NCI-H128 (cell line): ENCODE measurements around the gene ZG16B.

ENCODE experiments used
- DNase-seq: peaks from one replicate; lab custom pipeline; 2025; ENCODE audit not compliant: unreplicated experiment; lab: John Stamatoyannopoulos, UW

Gene ZG16B

DNA sequence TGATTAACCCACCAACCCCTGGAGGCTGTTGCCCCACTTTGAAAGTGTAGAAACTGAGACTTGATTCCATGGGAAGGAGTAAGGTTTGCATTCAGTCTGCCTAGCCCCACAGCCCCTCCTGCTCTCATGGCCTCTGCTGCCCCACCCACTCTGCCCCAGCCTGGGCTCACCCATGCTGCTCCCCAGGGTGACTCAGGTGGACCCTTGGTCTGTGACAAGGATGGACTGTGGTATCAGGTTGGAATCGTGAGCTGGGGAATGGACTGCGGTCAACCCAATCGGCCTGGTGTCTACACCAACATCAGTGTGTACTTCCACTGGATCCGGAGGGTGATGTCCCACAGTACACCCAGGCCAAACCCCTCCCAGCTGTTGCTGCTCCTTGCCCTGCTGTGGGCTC is 25.4 kb upstream of the ZG16B start:
- DNase-seq: no peak

DNA sequence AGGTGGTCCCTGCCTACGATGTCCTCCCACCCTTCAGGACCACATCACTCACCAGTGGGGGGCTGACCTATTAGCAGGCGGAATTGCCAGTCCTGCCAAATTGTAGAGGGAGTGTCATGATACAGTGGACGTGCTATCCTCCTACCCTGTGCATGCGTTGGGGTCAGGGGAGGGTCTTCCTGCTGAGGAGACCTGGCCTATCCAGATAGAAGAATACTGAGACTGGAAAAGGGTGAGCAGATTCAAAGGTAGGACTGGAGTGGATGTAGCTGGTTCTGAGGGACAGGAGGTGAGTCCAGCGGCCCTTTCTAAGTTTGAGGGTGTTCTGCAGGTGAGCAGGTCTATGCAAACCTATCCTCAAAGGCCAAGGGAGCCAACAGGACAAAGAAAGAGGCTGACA is 23.8 kb upstream of the ZG16B start:
- DNase-seq: no peak

DNA sequence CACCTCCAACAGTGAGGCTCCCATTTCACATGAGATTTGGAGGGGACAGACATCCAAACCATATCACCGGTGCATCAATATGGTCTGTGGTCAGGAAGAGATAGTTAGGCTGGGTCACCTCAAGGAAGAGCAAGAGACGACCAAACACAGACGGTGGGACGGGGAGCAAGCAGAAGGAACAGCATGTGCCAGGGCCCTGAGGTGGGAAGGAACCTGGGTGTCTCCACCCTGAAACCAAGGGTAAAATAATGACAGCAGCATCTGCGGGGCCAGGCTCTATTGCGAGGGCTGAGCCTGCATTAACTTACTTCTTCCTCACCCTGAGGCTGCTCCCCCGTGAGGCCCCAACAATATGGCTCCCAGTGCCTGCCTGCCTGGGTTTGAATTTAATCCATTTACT is 21.9 kb upstream of the ZG16B start:
- DNase-seq: no peak

DNA sequence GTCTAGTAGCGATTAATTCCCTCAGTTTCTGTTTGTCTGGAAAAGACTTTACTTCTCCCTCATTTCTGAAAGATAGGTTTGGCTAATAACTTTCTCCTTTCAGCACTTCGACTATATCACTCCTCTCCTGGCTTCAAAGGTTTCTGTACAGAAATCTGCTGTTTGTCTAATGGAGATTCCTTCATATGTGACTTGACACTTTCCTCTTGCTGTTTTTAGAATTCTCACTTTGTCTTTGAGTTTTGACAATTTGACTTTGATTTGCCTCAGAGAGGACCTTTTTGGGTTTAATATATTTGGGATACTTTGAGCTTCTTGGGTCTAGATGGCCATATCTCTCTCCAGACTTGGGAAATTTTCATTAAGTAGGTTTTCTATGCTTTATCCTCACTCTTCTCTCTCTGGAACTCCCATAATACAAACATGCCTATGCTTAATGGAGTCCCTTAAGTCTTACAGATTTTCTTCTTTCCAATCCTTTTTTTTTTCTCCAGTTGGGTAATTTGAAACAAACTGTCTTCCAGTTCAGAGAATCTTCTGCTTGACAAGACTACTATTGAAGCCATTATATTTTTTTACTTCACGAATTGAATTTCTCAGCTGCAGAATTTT is 20.8 kb upstream of the ZG16B start:
- DNase-seq: no peak

DNA sequence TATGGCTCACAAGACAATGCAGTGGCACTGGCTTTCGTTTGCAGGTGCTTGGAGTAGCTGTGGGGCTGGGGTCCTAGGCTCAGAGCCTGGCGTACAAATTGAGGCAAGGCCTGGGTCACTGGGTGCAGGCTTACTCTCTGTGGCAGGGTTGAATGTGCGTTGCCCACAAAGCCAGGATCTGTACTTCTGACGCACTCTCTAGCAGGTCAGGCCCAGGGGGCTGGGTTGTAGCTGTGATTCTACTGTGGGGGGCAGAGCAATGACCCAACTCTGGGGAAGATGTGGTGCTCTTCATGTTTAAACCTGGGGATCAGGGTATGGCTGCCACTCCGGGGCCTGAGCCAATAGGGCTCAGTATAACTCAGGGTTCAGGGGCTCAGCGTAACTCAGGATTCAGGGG is 19.5 kb upstream of the ZG16B start:
- no peak for DNase-seq

DNA sequence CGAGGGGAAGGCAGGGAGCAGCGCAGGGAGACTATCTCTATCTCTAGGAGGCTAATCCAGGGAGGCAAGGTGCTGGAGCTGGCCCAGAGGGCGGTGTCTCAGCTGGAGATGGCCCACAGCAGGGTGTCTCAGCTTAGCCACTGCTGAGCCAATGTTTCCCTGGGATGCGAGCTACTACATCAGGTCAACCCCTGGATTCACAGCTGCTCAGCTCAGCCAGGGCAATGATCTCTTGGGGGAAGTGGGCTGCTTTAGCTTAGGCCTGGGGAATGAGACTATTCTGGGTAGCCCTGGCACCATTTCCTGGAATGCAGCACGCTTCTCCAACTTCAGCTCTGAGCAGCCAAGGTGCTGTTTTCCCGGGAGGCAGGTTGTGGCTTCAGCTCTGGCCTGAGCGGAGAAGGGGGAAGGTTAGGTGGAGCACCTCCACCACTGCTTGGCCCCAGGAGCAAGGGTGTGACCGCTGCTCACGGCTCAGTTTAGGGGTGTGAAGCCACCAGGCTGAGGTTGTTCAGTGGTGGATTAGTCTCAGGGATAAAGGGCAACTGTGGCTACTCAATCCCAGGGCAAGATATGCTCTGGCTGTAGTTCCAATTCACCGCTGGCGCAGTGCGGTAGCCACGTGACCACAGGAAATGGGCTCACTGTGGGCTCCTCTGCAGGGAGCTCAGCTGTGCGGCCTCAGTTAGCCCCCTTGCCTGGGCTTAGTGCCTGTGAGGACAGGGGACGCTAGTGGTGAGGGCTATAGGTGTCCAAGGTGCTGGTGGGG is 18.2 kb upstream of the ZG16B start:
- no peak for DNase-seq

DNA sequence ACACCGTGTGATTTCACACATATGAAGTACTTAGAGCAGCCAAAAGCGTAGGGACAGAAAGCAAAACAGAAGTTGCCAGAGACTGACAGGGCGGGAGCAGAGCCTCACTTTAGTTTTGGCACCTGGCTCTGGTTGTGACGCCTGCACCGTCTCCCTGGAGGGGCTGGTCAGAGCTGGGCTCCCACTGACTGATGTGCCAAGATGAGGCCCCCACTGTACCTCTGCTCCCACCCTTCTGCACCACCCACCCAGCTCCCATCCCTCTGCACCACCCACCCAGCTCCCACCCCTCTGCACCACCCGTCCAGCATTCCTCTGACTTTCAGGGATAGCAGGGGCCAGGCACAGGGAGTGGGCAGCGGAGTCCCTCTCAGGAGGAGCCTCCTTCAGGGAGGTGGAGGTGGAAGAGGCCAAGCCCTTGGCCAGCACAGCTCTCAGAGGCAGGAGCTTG is 16.3 kb upstream of the ZG16B start:
- DNase-seq: no peak

DNA sequence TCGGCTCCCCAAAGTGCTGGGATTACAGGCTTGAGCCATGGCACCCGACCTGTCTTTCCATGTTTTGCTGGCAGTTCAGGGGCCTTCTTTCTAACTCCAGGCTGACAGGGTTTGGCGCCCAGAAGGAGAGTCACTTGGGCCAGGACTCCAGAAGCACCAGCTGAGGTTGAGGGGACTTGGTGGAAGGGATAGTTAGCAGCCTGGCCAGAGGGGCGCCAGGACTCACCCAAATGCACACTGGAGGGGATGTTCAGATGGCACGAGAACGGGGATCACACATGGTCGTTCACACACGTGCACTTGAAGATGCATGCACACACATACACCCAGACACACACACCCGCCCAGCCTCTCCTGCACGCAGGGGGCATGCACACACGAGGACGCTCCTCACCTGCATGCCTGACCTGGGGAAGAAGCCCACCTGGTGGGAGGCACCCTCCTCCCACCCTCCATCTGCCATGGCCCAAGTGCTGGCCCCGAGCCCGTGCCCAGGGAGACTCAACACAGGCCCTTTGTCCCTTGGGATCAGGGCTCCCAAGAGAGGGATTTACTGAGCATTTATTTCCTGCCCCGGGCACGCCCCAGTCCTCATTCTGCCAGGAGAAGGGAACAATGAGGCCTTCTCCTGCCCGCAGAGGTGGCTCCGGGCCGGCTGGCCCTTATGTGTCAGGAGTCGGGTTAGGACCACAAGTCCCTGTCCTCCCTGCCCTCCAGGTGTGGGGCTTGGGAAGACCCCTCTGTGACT is 15.4 kb upstream of the ZG16B start:
- no peak for DNase-seq

DNA sequence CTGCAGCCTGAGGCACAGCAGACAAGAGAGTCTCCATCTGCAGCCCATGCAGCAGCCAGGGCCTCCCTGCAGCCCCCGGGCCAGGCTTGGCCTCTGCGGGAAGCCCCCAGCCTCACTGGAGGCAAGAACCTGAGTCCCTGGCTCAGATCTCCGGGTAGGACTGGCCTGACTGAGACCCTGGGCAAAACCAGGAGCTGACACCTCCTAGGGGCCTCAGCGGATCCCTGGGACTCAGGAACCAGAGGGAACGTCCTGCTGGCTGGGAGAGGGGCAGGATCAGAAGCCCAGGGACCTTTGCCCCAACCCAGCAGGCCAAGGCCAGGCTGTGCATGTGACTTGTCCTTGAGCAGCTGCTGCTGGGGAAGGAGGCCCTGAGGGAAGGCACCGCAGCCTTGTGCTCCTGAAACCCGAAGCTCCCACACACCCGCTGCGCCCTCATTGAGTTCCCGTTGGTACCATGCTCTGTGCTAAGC is 14.8 kb upstream of the ZG16B start:
- no peak for DNase-seq

DNA sequence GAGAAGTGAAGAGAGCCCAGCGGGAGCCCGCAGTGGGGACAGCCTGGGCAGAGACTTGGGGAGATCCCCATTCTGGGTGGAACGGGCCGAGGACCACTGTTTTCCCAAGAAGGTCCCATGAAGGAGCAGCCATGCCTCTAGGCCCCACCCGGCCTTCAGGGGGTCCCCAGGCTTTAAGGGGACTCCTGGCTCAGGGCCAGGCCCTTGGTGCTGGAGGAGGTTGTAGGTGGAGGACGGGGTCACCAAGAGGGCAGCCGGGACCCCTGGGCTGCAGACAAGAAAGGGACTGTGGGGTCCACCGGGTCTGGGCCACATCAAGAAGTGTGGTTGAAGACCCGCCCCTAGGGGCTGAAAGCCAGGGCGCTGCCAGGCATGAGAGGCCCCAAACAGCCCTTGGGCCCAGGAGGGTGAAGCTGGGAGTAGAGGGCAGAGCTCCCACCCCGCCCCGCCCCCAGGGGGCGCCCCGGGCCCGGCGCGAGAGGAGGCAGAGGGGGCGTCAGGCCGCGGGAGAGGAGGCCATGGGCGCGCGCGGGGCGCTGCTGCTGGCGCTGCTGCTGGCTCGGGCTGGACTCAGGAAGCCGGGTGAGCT is 13.3 kb upstream of the ZG16B start, which contains the start of gene PRSS21:
Gene PRSS21, plus strand, starts transcription at position 487 of the 589 bp plus-strand sequence. Its CDS starts 32 bp downstream, at position 519.
- no peak for DNase-seq

DNA sequence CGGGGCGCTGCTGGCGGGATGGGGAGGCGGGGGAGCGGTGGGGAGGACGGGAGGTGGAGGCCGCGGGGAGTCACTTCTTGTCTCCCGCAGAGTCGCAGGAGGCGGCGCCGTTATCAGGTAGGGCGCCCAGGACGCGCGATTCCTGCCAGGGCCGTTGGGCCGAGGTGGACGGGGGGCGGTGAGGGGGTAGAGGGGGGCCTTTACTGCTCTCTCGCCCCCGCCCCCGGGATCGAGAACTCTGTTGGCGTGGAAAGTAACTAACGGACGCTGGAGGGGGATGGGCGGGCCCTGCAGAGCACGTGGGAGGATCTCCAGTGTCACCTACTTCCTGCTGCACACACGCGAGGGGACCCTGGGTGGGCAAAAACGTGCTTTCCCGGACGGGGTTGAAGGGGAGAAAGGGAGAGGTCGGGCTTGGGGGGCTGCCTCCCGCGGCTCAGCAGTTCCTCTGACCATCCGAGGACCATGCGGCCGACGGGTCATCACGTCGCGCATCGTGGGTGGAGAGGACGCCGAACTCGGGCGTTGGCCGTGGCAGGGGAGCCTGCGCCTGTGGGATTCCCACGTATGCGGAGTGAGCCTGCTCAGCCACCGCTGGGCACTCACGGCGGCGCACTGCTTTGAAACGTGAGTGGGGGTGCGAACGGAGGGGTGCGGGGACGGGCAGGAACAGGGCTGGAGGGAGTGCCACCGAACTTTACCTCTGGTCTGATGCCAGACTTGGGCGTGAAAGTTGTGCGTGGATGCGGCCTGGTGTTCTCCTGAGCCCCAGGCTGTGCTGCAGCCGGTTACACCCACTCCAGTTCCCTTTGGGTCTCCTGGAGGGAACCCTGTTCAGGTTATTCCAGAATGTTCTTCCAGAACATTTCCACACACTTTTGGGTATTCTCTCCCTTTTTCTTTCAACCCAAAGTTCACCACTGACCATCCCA is 12.5 kb upstream of the ZG16B start:
- DNase-seq: no peak

DNA sequence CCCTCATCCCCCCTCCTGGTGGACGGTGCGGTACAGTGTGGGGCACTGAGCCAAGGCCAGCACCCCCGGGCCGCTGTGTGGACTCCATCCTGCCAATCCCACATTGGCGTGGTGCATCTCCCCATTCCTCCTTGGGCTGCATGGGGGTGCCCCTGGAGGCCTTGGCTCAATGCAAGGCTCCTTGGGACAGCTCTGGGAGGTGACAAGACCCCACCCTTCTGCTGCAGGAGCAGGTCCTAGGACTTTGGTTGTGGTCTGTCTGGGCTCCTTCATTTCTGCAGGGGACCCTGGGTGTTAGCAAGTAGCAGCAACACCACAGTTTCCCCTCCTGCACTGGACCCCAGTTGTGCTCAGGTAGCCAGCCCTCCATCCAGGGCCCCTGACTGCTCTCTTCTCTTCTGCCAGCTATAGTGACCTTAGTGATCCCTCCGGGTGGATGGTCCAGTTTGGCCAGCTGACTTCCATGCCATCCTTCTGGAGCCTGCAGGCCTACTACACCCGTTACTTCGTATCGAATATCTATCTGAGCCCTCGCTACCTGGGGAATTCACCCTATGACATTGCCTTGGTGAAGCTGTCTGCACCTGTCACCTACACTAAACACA is 11.7 kb upstream of the ZG16B start:
- no peak for DNase-seq

DNA sequence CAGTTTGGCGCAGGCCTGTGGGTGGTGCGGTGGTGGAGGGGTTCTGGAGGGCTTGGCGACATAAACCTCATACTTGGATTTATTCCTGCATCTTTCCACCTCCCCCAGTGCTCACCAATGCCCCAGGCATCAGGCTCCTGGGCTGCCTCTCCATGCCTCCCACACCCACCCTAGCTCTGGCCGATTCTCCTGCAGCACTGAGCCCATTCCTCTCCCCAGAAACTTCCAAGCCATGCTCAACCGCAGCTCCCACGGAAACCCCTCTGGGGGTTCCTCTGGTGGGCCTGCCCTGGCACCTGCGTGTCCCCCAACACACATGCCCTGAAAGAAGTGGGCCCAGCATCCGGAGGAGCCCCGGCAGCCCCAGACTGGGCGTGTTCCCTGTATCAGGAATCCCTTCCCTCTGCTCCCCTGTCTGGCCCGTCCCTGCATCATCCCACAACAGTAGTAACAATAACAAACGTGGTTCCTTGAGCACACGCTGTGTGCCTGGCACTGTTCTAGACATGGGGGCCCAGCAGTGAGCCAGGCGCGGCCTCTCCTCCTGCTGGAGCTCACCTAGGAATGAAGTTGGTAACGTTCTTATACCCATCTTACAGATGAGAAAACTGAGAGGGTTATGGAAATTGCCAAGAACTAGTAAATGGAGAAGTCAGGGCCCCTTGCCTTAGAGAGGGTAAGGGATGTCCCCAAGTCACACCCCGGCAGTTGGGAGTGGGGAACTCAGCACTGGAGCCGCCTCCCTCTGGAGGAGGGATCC is 10.7 kb upstream of the ZG16B start:
- DNase-seq: no peak

DNA sequence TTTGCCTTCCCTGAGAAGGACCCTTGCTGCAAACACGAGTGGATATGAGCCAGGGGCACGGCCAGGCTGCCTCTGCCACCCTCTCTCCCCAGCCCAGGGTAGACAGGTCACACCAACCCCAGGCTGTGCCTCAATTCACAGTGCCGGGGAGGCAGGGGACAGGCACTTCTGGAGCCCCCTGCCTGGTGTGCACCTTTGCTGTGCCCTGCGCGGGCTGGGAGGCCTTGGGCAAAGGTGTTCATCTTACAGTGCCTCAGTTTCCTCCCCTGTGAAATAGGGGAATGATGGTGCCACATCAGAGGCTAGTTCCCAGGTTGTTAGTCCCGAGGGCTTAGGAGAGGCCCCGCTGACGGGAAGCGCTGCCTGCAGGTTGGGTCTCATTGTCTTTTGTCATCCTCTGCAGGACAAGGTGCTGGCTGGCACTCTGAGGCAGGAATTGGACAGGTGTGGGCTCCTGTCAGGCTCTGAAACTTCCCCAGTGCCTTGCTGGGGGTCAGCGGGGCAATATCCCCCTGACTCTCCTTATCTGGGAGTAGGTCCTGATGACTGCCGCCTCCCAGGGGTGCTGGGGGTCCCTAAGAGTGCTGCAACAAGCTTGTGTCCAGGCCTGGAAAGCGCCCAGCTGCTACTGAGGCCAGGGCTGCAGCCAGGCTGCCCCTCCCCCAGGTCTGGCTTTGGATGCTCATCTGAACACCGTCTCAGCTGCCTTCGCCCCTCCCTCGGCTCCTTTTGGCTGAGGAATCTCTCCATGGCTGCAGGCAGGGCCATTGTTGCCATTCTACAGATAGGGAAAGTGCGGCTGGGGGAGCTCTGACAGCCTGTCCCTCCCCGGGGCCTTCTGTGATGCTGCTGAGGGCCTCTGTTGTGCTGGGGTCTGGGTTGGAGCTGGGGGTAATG is 9.9 kb upstream of the ZG16B start:
- no peak for DNase-seq

DNA sequence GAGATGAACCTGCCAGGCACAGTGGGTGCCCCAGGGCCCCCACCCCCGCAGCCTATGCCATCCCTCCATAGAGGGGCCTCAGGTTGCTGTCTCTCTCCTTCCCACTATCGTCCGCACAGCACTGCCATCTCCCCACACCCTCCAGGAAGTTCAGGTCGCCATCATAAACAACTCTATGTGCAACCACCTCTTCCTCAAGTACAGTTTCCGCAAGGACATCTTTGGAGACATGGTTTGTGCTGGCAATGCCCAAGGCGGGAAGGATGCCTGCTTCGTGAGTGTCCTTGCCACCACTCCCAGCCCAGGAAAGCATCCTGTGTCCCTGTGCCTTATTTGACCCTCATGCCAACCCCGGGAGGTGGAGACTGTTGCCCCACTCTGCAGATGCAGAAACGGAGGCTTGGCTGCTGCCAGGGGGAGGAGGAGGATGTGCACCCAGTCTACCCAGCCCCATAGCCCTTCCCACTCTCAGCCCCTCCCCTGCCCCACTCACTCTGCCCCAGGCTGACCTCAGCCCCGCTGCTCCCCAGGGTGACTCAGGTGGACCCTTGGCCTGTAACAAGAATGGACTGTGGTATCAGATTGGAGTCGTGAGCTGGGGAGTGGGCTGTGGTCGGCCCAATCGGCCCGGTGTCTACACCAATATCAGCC is 9.1 kb upstream of the ZG16B start:
- no peak for DNase-seq

DNA sequence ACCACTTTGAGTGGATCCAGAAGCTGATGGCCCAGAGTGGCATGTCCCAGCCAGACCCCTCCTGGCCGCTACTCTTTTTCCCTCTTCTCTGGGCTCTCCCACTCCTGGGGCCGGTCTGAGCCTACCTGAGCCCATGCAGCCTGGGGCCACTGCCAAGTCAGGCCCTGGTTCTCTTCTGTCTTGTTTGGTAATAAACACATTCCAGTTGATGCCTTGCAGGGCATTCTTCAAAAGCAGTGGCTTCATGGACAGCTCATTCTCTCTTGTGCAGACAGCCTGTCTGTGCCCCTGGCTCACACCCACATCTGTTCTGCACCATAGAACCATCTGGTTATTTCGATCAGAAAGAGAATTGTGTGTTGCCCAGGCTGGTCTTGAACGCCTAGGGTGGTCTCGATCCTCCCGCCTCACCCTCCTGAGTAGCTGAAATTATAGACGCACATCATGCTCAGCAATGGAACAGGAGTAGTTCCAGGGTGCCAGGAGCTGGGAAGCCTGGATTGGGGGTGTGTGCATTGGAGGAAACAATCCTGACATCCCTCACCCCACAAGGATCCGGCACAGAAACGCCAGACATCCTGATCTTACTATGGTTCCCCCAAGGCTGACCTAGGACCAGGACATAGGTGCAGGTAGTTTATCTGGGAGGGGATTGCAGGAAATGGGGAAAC is 8.5 kb upstream of the ZG16B start:
- no peak for DNase-seq

DNA sequence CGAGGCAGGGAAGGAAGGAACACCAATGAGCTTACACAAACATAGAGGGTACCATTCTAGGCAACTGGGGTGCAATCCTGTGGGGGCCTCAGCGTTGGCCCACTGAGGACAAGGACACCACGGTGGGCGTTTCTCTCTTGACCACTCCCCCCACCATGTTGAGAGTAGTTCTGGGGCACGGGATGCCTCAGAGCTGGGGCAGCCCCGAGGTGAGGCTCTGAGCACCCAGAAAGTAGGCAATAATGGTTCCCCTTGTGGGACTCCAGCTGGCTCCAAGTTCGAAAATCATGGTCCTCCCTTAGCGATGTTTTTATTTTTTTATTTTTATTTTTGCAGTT is 8.0 kb upstream of the ZG16B start:
- no peak for DNase-seq
